ENCODE data around the gene ARHGEF12. TPM values are rescaled to one million over a fixed set of nuclear protein-coding genes. Genes with fewer than 3 reads are reported as not detected.

Gene ARHGEF12
- total RNA-seq, 4 donors from 2014 or later, result 92.1 to 122 (median 104) TPM

DNA sequence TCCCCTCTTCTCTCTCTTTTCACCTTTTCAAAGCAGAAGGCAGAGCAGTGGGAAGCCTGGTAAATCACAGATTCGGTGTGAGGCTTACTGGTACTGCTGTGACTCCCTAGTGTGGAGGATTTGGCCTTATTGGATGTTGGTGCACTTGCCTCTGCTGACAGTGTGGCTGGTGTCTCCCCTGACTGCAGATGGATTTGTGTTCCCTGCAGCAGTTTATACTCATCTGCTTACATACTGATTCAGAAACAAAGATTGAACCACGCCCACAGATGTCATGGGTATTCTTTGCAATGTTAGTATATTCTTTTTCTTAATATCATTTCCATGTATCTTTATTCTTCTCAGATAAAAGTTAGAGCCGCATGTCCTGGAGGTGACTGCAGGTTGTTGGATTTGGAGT is 148.5 kb downstream of the ARHGEF12 start:
- Histone ChIP-seq H3K27me3 (no peaks in the 10 kb centered on the region), H3K4me1 (no peaks in the 10 kb centered on the region), H3K4me3 (no peak overlapping the region), H3K27ac (no peak overlapping the region), H3K9me3 (no peaks in the 10 kb centered on the region), H3K36me3 (peaks cover 2 to 79% (median 6%) of the 10 kb centered on the region in 3 donors)
- TF ChIP-seq, protein P1, sequence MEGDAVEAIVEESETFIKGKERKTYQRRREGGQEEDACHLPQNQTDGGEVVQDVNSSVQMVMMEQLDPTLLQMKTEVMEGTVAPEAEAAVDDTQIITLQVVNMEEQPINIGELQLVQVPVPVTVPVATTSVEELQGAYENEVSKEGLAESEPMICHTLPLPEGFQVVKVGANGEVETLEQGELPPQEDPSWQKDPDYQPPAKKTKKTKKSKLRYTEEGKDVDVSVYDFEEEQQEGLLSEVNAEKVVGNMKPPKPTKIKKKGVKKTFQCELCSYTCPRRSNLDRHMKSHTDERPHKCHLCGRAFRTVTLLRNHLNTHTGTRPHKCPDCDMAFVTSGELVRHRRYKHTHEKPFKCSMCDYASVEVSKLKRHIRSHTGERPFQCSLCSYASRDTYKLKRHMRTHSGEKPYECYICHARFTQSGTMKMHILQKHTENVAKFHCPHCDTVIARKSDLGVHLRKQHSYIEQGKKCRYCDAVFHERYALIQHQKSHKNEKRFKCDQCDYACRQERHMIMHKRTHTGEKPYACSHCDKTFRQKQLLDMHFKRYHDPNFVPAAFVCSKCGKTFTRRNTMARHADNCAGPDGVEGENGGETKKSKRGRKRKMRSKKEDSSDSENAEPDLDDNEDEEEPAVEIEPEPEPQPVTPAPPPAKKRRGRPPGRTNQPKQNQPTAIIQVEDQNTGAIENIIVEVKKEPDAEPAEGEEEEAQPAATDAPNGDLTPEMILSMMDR (IDR thresholded peaks at IDR 0.05), result no peak
- TF ChIP-seq EP300 (IDR thresholded peaks at IDR 0.05) (no peak), POLR2A (IDR thresholded peaks at IDR 0.05) (no peak)
- 86 to 97% methylated on average over 3 of the region's 3 CpGs for WGBS, 2 donors
- no peak for DNase-seq (ENCODE audit: low spot score in 2 of 2)

DNA sequence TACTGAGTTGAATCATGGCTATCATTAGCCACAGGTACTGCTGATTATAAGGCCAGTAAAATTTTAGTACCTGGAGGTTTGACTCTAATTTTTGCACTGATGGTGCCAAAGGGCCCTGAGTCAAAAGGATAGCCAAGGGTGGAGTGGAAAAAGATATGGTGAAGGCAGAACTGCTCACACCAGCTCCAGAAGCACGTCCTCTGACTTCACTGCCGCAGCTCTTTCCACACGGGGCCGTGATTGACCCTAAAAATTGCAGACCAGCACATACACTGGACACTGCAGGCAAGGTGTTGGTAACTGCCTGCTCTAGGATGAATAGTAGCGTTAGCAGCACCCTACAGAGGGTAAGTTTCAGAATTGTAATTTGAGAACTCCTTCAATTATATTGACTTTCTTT is 149.9 kb downstream of the ARHGEF12 start:
- no peak overlapping the region for H3K4me3 ChIP-seq
- no peaks in the 10 kb centered on the region for H3K9me3 ChIP-seq
- H3K36me3 ChIP-seq, result peaks cover 2 to 66% (median 3%) of the 10 kb centered on the region in 3 donors
- no peaks in the 10 kb centered on the region for H3K27me3 ChIP-seq
- no peak overlapping the region for H3K27ac ChIP-seq
- TF ChIP-seq, protein P1 (IDR thresholded peaks at IDR 0.05), result no peak
- TF ChIP-seq EP300 (IDR thresholded peaks at IDR 0.05), result no peak
- TF ChIP-seq POLR2A (IDR thresholded peaks at IDR 0.05), result no peak
- H3K4me1 ChIP-seq, result no peaks in the 10 kb centered on the region
- WGBS, 2 donors, result 87 to 91% methylated on average over 5 of the region's 5 CpGs
- DNase-seq (ENCODE audit: low spot score in 2 of 2), result no peak

- Histone ChIP-seq H3K36me3 (peaks cover 0 to 33% (median 2%) of the 10 kb centered on the region in 3 donors), H3K4me1 (no peaks in the 10 kb centered on the region), H3K27me3 (no peaks in the 10 kb centered on the region), H3K27ac (no peak overlapping the region), H3K9me3 (no peaks in the 10 kb centered on the region), H3K4me3 (no peak overlapping the region)
- TF ChIP-seq, protein P1 (IDR thresholded peaks at IDR 0.05), result no peak
- TF ChIP-seq EP300 (IDR thresholded peaks at IDR 0.05), result no peak
- no peak for TF ChIP-seq POLR2A (IDR thresholded peaks at IDR 0.05)
- DNase-seq (ENCODE audit: low spot score in 2 of 2), result no peak
- WGBS, 2 donors, result 86 to 89% methylated on average over 1 of the region's 1 CpG
These were observed 153.6 kb downstream of the ARHGEF12 start for GRCh38 chr11:120489799-120490198.

GRCh38 chr11:120492486-120492885 is 156.3 kb downstream of the ARHGEF12 start:
- TF ChIP-seq, protein P1 (IDR thresholded peaks at IDR 0.05), result no peak
- no peak for TF ChIP-seq POLR2A (IDR thresholded peaks at IDR 0.05)
- no peak for TF ChIP-seq EP300 (IDR thresholded peaks at IDR 0.05)
- WGBS, 2 donors, result 65 to 80% methylated on average over 3 of the region's 3 CpGs
- Histone ChIP-seq H3K4me1 (no peaks in the 10 kb centered on the region), H3K9me3 (no peaks in the 10 kb centered on the region), H3K36me3 (peaks cover 0 to 10% (median 0%) of the 10 kb centered on the region in 3 donors), H3K27me3 (no peaks in the 10 kb centered on the region), H3K4me3 (no peak overlapping the region), H3K27ac (no peak overlapping the region)
- DNase-seq (ENCODE audit: low spot score in 2 of 2), result no peak

DNA sequence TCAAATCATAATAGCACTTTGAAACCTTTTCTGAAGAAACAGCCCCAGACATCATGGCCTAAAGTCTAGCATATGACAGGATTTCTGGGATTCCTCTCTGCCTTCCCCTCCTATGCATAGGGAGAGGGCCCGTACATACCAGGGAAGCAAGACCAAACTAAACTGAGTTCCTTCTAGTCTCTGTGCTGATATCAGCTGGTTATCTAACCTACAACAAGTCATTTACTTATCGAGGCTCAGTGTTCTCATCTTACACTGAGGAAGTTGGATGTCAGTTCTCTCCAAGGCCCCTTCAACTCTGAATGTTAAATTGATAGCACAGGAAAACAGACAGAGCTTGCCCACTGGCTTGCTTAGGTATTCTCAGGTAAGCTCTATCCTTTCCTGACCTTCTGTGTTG is 158.4 kb downstream of the ARHGEF12 start:
- no peaks in the 10 kb centered on the region for H3K4me1 ChIP-seq
- no peak for DNase-seq (ENCODE audit: low spot score in 2 of 2)
- peaks cover 0 to 8% (median 0%) of the 10 kb centered on the region in 3 donors for H3K36me3 ChIP-seq
- TF ChIP-seq EP300 (IDR thresholded peaks at IDR 0.05) (no peak), POLR2A (IDR thresholded peaks at IDR 0.05) (no peak)
- TF ChIP-seq, protein P1 (IDR thresholded peaks at IDR 0.05), result no peak
- no peak overlapping the region for H3K27ac ChIP-seq
- H3K27me3 ChIP-seq, result no peaks in the 10 kb centered on the region
- no peaks in the 10 kb centered on the region for H3K9me3 ChIP-seq
- 64 to 68% methylated on average over 2 of the region's 2 CpGs for WGBS, 2 donors
- no peak overlapping the region for H3K4me3 ChIP-seq
